Right hindlimb (tissue), 1 donor: Measurements from ENCODE around the gene PSMA7.

ENCODE experiments used
- DNase-seq: peaks from one replicate; pipeline ENCODE4 v3.0.0-alpha.2; 2018

PSMA7 gene

DNA sequence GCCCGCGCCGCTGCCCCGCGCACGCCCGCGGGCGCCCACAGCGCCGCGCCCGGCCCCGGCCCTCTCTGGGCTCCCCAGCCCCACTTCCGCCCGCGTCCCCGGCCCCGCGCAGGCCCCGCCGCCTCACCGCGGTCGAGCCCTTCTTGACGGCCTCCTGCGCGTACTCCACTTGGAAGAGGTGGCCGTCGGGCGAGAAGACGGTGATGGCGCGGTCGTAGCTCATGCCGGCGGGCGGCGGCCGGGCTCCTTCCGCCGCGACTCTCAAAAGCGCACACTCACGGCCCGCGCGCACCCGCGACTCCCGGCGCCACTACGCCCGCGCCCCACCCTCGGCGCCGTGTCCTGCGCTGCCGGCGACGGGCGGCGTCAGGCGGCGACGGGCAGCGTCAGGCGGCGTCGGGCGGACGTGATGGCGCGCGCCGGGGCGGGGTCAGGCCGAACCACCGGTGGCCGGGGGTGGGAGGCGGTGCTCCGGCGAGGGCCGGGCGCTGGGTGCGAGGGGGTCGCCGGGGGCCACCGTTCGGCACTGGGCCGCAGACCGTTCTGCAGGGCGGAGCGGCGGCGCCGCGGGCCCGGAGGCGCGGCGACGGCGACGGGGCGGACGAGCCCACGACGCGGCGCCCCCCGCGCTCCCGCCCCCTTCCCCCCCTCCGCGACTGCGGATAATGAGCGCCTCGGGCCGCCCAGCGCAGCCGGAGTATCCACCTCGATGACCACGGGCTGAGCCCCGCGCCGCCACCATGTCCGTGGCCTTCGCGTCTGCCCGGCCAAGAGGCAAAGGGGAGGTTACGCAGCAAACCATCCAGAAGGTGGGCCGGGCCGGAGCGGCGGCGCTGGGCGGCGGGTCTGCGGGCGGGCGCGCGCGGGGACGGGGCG, at the start of gene PSMA7, which contains the start of gene SS18L1:
PSMA7 (minus strand) TSS at position 314 of the 876 bp plus-strand sequence; CDS start at position 223, 91 bp downstream.
SS18L1 (plus strand) TSS at position 689 of the 876 bp plus-strand sequence; CDS start at position 741, 52 bp downstream.
- peak; percentile 88 for DNase-seq

GRCh38 chr20:62192635-62193034, 49.4 kb upstream of the PSMA7 start:
- DNase-seq: no peak

DNA sequence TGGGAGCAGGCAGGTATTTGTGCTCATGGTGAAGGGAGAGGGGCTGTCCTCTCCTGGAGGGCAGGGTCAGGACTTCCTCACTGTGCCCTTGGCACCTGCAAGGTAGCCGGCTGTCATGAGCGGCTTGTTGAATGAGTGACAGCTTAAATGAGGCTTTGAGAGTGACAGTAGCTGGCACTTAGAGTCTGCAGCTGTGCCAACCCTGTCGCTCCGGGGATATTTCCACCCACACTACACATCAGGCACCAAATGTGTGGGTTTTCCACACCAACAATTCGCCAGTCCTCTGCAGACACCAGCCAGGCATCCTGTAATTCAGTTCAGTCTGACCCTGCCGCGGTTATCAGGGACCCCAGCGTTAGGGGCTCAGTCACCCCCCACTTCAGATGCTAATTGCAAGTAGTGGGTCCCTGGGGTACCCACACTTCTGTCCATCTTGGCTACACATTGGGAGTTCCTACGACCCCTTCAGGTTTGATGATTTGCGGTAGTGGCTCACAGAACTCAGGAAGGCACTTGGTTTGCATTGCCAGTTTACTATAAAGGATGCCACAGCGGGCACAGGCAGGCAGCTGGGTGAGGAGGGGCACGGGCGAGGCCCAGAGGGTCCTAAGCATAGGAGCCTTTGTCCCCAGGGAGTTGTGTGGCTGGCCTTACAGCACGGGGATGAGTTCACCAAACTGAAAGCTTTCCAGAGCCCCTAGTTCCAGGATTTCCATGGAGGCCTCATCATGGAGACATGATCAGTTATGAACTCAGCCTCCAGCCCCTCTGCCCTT, 48.8 kb upstream of the PSMA7 start:
- no peak for DNase-seq

DNA sequence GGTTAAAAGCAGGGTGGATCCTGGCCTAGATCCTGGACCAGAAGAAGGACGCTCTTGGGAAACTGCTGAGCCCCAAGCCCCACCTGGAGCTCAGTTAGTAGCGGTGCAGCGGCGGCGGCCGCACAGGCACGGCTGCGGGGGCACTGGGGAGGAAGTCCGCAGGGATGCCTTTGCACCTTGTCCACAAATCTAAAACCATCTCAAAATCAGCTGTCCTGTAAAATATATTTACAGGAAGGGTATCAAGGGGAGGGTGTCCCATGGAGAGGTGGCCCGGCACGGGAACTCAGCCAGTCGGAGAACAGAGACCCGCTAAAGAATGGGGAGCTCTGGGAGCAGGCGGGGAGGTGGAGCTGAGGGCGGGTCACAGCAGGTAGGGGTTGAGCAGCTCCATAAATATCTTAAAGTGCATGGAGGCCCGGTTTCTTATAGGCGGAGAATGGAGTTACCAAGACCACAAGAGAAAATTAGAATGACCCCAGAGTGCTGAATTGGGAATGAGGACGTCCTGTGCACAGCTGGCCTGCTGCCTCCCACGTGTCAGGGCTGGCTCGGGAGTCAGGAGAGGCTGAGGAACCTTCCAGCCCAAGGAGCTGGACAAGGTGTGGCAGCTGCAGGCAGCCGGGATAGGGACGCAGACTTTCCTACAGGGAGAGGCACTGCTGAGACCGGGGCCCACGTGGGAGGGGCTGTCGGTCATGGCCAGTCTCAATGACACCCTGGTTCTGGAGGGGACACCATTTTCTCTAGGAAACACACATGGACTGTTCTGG, 47.6 kb upstream of the PSMA7 start:
- DNase-seq: no peak

GRCh38 chr20:62186887-62187866, 44.0 kb upstream of the PSMA7 start:
- no peak for DNase-seq

DNA sequence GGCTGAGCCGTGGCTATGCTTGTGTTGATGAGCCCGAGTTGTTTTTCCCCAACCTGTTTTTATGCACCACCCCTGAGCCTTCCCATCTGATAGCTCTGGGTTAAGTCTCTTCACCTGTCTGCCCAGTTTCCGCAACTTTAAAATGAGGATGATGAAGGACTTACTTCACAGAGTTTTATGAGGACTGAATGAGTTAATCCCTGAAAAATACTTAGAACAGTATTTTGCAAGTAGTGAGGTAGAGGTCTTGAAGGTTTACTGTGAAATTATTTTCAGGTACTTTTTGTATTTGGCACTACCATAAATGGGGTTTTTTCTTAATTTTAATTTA, 42.9 kb upstream of the PSMA7 start:
- DNase-seq: no peak

DNA sequence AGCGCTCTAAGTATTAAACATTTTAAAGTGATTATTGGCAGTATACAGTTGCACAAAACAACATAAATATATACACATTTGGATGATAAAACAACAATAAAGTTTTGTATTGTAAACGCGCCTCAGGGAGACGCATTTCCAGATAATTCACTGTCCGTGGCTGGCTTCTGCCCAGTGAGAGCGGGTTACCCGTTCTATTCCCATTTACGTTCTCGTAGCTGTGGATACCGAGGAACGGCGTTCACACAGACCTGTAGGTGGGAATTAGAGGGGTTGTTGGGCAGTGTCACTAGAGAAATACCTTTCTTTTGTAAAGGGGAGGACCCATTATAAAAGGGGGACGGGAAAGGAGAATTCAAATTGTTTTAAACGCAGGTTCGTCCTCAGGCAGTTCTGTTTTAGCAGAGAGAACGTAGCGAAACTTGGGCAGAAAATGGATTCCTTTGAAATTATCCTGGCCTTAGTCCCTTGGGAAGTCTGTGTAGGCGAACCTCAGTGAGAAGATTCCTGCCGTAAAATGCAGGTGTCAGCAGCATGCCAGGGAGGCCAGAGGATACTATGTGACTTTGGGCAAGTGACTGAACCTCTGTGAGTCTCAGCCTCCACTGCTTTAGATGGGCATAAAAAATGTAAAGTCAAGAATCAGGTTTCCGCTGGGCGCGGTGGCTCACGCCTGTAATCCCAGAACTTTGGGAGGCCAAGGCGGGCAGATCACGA, 40.4 kb upstream of the PSMA7 start:
- DNase-seq: no peak

- DNase-seq: peak; percentile 96
Measured at GRCh38 chr20:62182469-62183425, 39.6 kb upstream of the PSMA7 start, which contains the start of gene MTG2. Gene MTG2 (plus strand): TSS chr20:62183028. CDS start chr20:62193421, 10,393 bp downstream.

GRCh38 chr20:62181808-62182207, 38.6 kb upstream of the PSMA7 start:
- no peak for DNase-seq

GRCh38 chr20:62179162-62179504, 35.9 kb upstream of the PSMA7 start:
- DNase-seq: no peak

DNA sequence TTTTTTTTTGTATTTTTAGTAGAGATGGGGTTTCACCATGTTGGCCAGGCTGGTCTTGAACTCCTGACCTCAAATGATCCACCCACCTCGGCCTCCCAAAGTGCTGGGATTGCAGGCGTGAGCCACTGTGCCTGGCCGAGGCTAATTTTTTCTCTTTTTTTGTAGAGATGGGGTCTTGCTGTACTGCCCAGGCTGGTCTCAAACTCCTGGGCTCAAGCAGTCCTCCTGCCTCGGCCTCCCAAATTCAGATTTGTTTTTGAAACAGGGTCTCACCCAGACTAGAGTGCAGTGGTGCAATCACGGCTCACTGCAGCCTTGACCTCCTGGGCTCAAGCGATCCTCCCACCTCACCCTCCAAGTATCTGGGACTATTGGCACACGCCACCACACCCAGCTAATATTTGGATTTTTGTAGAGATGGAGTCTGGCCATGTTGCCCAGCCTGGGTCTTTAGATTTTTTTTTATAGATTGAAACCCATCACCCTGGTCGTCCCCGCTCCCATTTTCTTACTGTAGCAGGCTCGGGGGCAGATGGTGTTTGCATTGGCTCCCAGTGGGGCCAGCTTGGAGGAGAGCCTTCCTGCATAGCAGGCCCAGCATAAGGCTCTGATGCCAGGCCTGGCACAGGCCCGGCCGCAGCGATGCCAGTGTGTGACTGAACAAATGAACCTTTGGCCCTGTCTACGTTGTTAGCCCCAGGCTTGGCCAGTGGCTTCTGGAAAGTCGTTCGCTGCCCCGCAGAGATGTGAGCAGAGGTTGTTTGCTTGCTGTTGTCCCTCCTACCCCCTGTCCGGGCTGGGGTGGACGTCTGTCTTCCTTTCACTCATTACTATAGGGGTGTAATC, 35.3 kb upstream of the PSMA7 start:
- no peak for DNase-seq

DNA sequence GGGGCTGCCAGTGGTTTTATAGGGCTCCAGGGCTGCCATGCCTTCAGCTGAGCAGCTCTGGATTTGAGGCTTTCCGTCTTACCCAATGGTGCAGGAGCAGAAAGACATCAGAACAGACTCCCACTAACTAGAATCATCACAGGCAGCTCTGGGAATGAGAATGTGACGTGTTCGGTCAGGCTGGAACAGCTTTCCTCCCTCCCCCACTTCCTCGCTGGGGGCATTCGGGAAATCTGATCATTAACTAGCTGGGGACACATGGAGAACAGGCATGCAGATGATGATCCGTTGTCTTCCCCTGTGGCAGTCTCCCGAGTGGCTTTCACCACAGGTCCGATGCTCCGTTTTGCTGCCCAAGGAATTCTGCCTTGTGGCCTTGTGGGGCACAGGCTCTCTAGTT, 34.1 kb upstream of the PSMA7 start:
- DNase-seq: no peak

- DNase-seq: no peak
Measured at GRCh38 chr20:62176866-62177265, 33.7 kb upstream of the PSMA7 start.

GRCh38 chr20:62175711-62176110, 32.5 kb upstream of the PSMA7 start:
- DNase-seq: no peak

DNA sequence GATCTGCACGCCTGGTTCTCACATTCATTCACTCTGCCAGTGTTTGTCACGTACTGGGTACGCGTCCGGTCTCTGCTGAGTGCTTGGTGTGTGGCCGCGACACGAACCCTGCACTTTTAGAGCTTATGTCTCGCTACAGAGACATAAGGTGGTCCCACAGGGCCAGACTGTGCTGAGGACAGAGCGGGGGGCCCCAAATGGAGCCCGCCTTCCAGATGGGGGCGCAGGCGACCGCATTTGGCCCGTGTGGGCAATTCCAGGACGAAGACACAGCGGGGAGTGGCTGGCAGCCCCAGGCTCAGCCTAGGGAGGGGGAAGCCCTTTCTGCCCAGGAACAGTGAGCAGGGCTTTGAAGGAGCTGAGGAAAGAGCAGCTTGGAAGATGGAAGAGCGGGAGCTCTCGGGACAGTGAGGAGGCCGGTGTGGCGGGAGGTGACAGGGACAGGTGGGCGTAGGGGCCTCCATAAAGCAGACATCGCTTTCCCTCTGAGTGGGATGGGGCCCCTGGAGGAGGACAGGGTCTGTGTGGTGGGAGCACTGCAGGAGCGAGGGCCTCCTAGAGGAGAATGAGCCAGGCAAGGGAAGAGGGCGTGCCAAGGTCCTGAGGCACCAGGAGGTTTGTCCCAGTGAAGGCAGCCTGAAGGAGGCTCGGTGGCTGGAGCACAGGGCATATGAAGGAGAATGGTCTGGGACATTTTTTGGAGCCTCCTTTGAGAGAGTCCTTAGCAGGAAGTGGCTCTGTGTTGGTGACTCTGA, 31.9 kb upstream of the PSMA7 start:
- no peak for DNase-seq

DNA sequence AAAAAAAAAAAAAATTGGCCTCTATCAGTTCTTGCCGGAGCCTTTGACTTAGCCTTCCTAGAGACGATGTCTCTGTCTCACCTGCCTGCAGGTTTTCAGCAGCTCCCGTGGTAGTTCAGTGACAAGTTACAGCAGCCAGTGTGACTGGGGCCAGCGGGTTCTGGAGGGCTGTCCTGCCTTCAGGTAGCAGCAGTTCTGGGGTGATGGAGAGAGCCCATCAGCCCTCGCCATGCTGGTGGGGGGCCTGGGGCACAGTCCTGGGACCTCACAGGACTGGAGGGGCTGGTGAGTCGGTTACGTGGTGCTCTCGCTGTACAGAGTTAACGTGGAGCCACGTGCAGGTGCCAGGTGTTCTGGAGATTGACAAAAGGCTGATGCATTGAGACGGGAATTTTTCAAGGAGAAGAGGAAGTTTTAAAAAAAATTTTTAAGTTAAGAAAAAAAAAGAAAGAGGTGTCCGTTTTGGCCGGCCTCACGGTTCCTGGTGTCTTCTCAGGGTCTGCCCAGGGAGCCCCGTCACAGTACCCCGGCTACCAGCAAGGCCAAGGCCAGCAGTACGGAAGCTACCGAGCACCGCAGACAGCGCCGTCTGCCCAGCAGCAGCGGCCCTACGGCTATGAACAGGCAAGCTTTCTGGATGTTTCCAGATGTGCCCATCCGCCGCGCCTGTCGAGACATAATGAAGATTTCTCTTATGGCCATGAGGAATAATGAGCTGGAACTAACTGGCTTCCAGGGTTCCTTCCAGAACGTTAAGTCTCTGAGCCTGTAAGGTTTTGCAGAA, 31.0 kb upstream of the PSMA7 start:
- DNase-seq: no peak

DNA sequence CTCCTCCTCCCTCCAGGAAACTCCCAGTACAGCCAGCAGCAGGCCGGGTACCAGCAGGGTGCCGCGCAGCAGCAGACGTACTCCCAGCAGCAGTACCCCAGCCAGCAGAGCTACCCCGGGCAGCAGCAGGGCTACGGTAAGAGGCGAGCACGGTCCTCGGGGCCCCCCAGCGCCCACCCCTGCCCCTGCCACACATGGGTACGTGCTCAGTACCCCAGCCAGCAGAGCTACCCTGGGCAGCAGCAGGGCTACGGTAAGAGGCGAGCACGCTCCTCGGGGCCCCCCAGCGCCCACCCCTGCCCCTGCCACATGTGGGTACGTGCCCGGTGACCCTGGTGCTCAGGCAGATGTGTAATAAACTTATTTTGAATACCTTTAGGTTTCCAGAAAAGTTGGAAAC, 29.5 kb upstream of the PSMA7 start:
- no peak for DNase-seq
